ENCODE results near the gene SHE. TPM values are rescaled to one million over a fixed set of nuclear protein-coding genes. Genes with fewer than 3 reads are reported as not detected.

The SHE gene
- total RNA-seq, 4 donors from 2014 or later: 14.6 to 44.5 (median 27.2) TPM

DNA sequence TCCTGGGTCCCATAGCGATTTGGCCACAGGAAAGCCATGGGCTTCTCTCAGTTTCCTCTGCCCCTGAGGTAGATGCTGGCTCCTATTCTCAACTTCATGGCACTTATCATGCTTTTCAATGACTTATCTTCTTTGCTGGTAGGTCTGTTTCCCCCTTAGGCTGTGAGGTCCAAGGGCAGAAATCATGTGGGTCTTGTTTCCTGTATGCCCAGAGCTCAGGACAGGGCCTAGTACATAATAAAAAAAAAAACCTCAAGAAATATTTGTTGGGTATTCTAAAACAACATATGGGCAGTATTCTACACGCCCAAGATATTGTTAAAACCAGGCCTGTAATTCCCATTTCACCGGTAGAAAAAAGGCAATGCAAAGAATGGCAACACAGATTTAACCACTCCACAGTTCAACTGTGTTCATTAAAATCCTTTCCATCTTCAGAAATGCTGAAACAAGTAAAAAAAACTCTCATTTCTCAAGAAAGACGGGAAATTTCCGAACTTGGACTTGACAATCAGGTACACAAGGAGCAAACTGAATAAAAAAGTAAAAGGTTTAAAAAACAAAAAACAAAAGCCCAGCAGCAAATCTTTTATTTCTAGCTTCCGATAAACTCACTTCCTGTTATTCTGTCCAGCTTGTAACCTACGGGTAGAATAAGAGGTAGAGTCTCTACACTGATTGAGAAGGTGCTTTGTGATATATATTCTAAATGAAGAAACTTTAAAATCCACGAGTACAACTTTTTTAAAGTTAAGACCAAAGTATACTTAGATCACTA, 6.5 kb downstream of the SHE start:
- H3K27ac ChIP-seq: peak overlapping the region; percentile 45 to 63
- H3K4me1 ChIP-seq: no peaks in the 10 kb centered on the region
- TF ChIP-seq POLR2A (IDR thresholded peaks at IDR 0.05): no peak
- H3K27me3 ChIP-seq: peaks cover 0 to 10% of the 10 kb centered on the region in 2 donors
- H3K9me3 ChIP-seq: no peaks in the 10 kb centered on the region
- no peak overlapping the region for H3K4me3 ChIP-seq
- intact Hi-C loops (cut with DNase I; ENCODE audit: low total_unique reads): no loop called here
- H3K36me3 ChIP-seq: no peaks in the 10 kb centered on the region
- no peak for DNase-seq

DNA sequence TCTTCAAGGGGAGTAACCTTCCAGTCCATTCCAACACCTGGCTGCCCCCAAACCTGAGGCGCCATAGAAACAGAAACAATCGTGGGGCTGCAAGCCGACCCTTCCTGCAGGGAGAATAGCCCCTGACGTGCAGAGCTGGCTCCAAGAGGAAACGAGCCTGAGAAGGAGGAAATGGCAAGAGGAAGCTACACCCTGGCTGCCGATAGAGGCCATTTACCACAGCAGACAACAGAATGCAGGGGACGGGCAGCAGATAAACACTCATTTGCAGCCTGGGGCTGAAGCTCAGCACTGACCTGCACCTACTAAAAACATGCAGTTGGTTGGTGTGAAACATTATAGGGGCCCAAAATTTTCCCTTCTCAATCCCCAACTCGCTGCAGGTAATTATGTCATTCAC, 8.9 kb downstream of the SHE start:
- intact Hi-C loops (cut with DNase I; ENCODE audit: low total_unique reads): no loop called here
- TF ChIP-seq, protein P1, sequence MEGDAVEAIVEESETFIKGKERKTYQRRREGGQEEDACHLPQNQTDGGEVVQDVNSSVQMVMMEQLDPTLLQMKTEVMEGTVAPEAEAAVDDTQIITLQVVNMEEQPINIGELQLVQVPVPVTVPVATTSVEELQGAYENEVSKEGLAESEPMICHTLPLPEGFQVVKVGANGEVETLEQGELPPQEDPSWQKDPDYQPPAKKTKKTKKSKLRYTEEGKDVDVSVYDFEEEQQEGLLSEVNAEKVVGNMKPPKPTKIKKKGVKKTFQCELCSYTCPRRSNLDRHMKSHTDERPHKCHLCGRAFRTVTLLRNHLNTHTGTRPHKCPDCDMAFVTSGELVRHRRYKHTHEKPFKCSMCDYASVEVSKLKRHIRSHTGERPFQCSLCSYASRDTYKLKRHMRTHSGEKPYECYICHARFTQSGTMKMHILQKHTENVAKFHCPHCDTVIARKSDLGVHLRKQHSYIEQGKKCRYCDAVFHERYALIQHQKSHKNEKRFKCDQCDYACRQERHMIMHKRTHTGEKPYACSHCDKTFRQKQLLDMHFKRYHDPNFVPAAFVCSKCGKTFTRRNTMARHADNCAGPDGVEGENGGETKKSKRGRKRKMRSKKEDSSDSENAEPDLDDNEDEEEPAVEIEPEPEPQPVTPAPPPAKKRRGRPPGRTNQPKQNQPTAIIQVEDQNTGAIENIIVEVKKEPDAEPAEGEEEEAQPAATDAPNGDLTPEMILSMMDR (IDR thresholded peaks at IDR 0.05): no peak
- no peak for TF ChIP-seq POLR2A (IDR thresholded peaks at IDR 0.05)
- H3K4me1 ChIP-seq: no peaks in the 10 kb centered on the region
- peak overlapping the region in 1 of 2 donors; percentile 63 for H3K27ac ChIP-seq
- no peak overlapping the region for H3K4me3 ChIP-seq
- peak in 1 of 2 donors; percentile 51 for DNase-seq
- no peaks in the 10 kb centered on the region for H3K9me3 ChIP-seq
- peaks cover 0 to 2% of the 10 kb centered on the region in 2 donors for H3K27me3 ChIP-seq
- H3K36me3 ChIP-seq: no peaks in the 10 kb centered on the region

DNA sequence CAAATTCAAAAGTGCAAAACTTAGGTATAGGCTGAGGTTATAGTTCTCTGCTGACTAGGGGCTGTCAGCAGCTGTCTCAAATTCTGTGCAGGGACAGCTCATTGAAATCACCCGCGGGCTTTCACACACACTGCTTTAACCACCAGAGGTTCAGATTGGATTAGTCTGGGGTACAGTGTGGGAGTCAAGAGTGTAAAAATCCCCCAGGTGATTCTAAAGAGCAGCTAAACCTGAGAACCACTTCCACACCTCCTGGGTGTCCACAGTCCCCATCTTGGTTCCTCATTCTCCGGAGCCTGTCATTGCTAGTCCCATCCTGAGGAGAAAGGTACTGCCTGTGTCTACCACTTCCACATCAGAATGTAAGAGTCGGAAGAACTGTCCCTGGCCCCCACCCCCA, 10.1 kb downstream of the SHE start:
- TF ChIP-seq POLR2A (IDR thresholded peaks at IDR 0.05): no peak
- TF ChIP-seq, protein P1 (IDR thresholded peaks at IDR 0.05): no peak
- no peaks in the 10 kb centered on the region for H3K36me3 ChIP-seq
- intact Hi-C loops (cut with DNase I; ENCODE audit: low total_unique reads): no loop called here
- H3K4me3 ChIP-seq: no peak overlapping the region
- H3K27ac ChIP-seq: peak overlapping the region in 1 of 2 donors; percentile 57
- H3K27me3 ChIP-seq: no peaks in the 10 kb centered on the region
- H3K9me3 ChIP-seq: no peaks in the 10 kb centered on the region
- H3K4me1 ChIP-seq: no peaks in the 10 kb centered on the region
- no peak for DNase-seq

DNA sequence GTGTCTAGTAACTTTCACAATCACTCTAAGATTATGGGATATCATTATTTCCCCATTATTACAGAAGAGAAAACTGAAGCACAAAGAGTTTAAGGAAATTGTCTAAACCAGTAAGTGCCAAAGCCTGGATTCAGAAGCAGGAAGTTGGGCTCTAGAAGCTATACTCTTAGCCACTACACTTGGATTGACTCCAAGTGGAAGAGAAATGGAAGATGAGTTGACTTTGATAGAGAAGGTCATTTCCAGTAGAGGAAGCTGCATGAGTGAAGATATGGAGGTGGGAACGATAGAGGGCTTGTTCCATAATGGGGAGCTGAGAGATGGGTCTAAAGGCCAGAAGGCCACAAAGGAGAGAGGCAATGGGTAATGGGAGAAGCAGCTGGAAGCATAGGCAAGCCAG, 11.9 kb downstream of the SHE start:
- Histone ChIP-seq H3K27ac (no peak overlapping the region), H3K36me3 (no peaks in the 10 kb centered on the region), H3K4me1 (no peaks in the 10 kb centered on the region), H3K27me3 (no peaks in the 10 kb centered on the region), H3K9me3 (no peaks in the 10 kb centered on the region), H3K4me3 (no peak overlapping the region)
- TF ChIP-seq, protein P1 (IDR thresholded peaks at IDR 0.05): no peak
- no peak for TF ChIP-seq POLR2A (IDR thresholded peaks at IDR 0.05)
- intact Hi-C loops (cut with DNase I; ENCODE audit: low total_unique reads): no loop called here
- DNase-seq: no peak

DNA sequence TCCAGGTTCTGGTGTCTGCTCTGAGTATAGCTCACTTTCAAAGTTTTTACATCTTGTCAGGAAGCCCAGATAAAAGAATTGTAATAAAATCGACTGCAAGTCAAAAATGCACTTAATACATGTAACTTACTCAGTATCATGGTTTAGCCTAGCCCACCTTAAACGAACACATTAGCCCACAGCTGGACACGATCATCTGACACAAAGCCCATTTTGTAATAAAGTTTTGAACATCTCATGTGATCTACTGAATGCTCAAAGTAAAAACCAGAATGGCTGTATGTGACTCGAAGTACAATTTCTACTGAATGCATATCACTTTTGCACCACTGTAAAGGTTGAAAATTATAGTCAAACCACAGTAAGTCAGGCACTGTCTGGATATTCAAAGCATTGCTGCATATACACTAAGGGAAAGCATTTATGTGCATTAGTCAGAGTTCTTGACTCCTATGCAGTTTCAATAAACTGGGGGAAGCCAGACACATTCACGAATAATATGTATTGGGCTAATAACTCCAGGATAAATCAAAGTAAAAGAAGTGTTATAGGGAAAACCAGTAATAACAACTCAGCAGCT, 12.4 kb downstream of the SHE start:
- Histone ChIP-seq H3K4me1 (no peaks in the 10 kb centered on the region), H3K27me3 (no peaks in the 10 kb centered on the region), H3K27ac (no peak overlapping the region), H3K4me3 (no peak overlapping the region), H3K9me3 (no peaks in the 10 kb centered on the region), H3K36me3 (no peaks in the 10 kb centered on the region)
- DNase-seq: no peak
- intact Hi-C loops (cut with DNase I; ENCODE audit: low total_unique reads): no loop called here
- no peak for TF ChIP-seq POLR2A (IDR thresholded peaks at IDR 0.05)
- TF ChIP-seq, protein P1 (IDR thresholded peaks at IDR 0.05): no peak
